Loucy (cell line): ENCODE measurements around the gene PLPP1.

Source experiments
- EZH2phosphoT487 ChIP-seq: fragments of 200-600 bp; IDR thresholded peaks from 2 replicates; pipeline ENCODE4 v1.6.1; 2018; ENCODE audit warnings: antibody characterized with exemption, mild to moderate bottlenecking, moderate library complexity, borderline replicate concordance
- TF ChIP-seq, protein P1 (sequence below): fragments of 200-600 bp; sonication (generic); conservative IDR thresholded peaks from 2 replicates; pipeline ENCODE4 v1.5.1; 2014; ENCODE audit warnings: mild to moderate bottlenecking, antibody characterized with exemption, low read length

DNA sequence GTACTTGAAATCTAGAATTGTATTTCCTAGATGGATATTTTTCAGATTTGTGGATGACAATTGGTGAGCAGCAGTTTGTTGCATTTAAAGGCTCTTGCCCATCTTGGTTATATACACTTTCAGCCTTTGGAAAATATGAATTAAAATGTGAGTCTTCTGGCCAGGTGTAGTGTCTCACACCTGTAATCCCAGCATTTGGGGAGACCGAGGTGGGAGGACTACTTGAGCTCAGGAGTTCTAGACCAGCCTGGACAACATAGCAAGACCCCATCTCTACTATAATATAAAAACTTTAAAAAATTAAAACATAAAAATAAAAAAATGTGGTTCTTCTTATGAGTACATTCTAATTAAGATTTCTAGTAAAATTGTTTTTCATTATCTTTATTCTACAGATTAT lies 125.0 kb downstream of the PLPP1 start:
- TF ChIP-seq, protein P1, sequence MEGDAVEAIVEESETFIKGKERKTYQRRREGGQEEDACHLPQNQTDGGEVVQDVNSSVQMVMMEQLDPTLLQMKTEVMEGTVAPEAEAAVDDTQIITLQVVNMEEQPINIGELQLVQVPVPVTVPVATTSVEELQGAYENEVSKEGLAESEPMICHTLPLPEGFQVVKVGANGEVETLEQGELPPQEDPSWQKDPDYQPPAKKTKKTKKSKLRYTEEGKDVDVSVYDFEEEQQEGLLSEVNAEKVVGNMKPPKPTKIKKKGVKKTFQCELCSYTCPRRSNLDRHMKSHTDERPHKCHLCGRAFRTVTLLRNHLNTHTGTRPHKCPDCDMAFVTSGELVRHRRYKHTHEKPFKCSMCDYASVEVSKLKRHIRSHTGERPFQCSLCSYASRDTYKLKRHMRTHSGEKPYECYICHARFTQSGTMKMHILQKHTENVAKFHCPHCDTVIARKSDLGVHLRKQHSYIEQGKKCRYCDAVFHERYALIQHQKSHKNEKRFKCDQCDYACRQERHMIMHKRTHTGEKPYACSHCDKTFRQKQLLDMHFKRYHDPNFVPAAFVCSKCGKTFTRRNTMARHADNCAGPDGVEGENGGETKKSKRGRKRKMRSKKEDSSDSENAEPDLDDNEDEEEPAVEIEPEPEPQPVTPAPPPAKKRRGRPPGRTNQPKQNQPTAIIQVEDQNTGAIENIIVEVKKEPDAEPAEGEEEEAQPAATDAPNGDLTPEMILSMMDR, result no peak
- TF ChIP-seq EZH2phosphoT487, result no peak
